ENCODE data around the gene GPR101.
"Not testable (repeated sequence)": the region's sequence is repeated elsewhere in the genome, so short reads cannot be mapped to it uniquely, and the experiment has no call there.

GPR101 gene

GRCh38 chrX:137000236-137000635, 33.6 kb downstream of the GPR101 start:
- DNase-seq = not testable (repeated sequence)

- no peak for DNase-seq
Observed at GRCh38 chrX:136999024-136999423, 34.8 kb downstream of the GPR101 start.
